GM12892 (cell line): ENCODE results near the gene MRNIP.

Experiments
- POLR2A ChIP-seq: IDR thresholded peaks from 2 replicates; pipeline ENCODE4 v1.6.1; 2011; ENCODE audit warnings: low read depth, low read length, control low read depth
- POLR2AphosphoS5 ChIP-seq: IDR thresholded peaks from 2 replicates; pipeline ENCODE4 v1.6.1; 2011; ENCODE audit warnings: low read depth, low read length, control low read depth

DNA sequence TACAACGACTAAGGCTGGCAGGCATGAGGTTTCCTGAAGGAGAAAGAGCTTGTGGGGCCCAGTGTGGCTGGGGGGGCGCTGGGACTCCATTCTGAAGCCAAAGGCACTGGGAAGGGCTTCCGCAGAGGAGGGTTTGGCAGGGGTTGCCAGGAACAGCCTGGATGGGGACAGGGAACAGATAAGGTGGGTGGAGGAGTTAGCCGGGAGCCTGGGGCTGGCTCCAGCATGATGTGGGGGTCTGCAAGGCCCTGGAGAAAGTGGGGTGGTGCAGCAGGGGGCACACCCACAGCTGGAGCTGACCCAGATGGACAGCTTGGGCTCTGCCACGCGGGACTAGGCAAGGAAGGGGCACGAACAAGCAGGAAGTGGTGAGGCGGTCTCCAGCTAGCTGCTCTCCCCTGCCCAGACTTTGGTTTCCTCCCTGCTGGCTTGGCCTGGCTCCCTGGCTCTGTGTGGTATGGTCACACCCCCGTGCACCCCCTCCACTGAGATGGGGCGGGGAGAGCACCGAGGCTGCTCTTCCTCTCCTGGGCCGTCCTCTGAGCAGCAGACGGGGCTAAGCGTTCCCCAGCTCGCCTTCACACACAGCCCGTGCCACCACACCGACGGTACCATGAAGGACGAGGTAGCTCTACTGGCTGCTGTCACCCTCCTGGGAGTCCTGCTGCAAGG, 65.0 kb downstream of the MRNIP start, which contains the start of gene LTC4S:
- TF ChIP-seq POLR2A (no peak), POLR2AphosphoS5 (no peak)
